WTC11 (cell line): ENCODE measurements around the gene RRP12. TPM values are rescaled to one million over a fixed set of nuclear protein-coding genes. Genes with fewer than 3 reads are reported as not detected.

ENCODE experiments used
- ATAC-seq: fragments of 200-7000 bp; cut with Tn5 transposase; 2 replicates; pipeline ENCODE4 v1.10.0; 2021; ENCODE audit warnings: mild to moderate bottlenecking, moderate library complexity
- CTCF ChIA-PET: fragments of 300-600 bp; sonication (Branson Sonifier 250); formaldehyde crosslinking; loops from one replicate; lab custom pipeline; 2021; ENCODE audit warnings: antibody characterized with exemption; lab: Charles Lee
- POLR2A ChIA-PET: fragments of 350-600 bp; sonication (Branson Sonifier 250); formaldehyde crosslinking; loops from one replicate; lab custom pipeline; 2021; ENCODE audit warnings: antibody characterized with exemption; lab: Charles Lee
- DNase-seq: peaks from one replicate; pipeline ENCODE4 v3.0.0; 2021; ENCODE audit warnings: low spot score
- H3K27ac Mint-ChIP-seq: 2 replicates; pipeline ENCODE4 v1.8.0; 2021; ENCODE audit warnings: mixed read lengths
- H3K27me3 Mint-ChIP-seq: 2 replicates; pipeline ENCODE4 v1.8.0; 2021; ENCODE audit warnings: low read depth, mild to moderate bottlenecking, moderate library complexity, mixed read lengths
- H3K36me3 Mint-ChIP-seq: 2 replicates; pipeline ENCODE4 v1.8.0; 2021; ENCODE audit warnings: mixed read lengths
- H3K4me1 Mint-ChIP-seq: 2 replicates; pipeline ENCODE4 v1.8.0; 2022; ENCODE audit warnings: mixed read lengths
- H3K4me3 Mint-ChIP-seq: 2 replicates; pipeline ENCODE4 v1.8.0; 2021; ENCODE audit warnings: mild to moderate bottlenecking, moderate library complexity, mixed read lengths
- H3K9me3 Mint-ChIP-seq: 2 replicates; pipeline ENCODE4 v1.8.0; 2021; ENCODE audit warnings: mixed read lengths
- ATF2 ChIP-seq: sonication (generic); formaldehyde crosslinking; IDR thresholded peaks from 2 replicates; pipeline ENCODE4 v1.8.1; 2022; ENCODE audit warnings: low read depth, missing genetic modification reagents, borderline replicate concordance
- CDX4 ChIP-seq: fragments of 250-450 bp; sonication (Bioruptor Pico); IDR thresholded peaks from 2 replicates; pipeline ENCODE4 v1.9.0; 2021; ENCODE audit warnings: moderate library complexity, mild to moderate bottlenecking, inconsistent platforms, borderline replicate concordance
- FOXP1 ChIP-seq: sonication (generic); formaldehyde crosslinking; IDR thresholded peaks from 2 replicates; pipeline ENCODE4 v1.8.0; 2022; ENCODE audit warnings: missing genetic modification reagents, mild to moderate bottlenecking, moderate library complexity, borderline replicate concordance
- GABPB1 ChIP-seq: sonication (generic); formaldehyde crosslinking; IDR thresholded peaks from 2 replicates; pipeline ENCODE4 v1.8.1; 2023; ENCODE audit warnings: mild to moderate bottlenecking, missing genetic modification reagents
- HMGXB4 ChIP-seq: sonication (generic); formaldehyde crosslinking; IDR thresholded peaks from 2 replicates; pipeline ENCODE4 v1.8.1; 2023; ENCODE audit warnings: mild to moderate bottlenecking, moderate library complexity, missing genetic modification reagents
- NFE2L1 ChIP-seq: sonication (generic); formaldehyde crosslinking; IDR thresholded peaks from 2 replicates; pipeline ENCODE4 v1.8.1; 2023; ENCODE audit warnings: missing genetic modification reagents
- ZNF232 ChIP-seq: sonication (generic); formaldehyde crosslinking; IDR thresholded peaks from 2 replicates; pipeline ENCODE4 v1.8.0; 2022; ENCODE audit warnings: mild to moderate bottlenecking, missing genetic modification reagents
- ZNF532 ChIP-seq: fragments of 250-450 bp; sonication (Bioruptor Pico); IDR thresholded peaks from 2 replicates; pipeline ENCODE4 v1.9.0; 2021; ENCODE audit warnings: mild to moderate bottlenecking, borderline replicate concordance
- total RNA-seq: library from RNA; stranded (reverse); gene quantifications from 3 replicates; pipeline ENCODE4 v1.2.3, GENCODE V29; 2021

The RRP12 gene
- total RNA-seq, 1 experiment from 2014 or later = 56.6 TPM

DNA sequence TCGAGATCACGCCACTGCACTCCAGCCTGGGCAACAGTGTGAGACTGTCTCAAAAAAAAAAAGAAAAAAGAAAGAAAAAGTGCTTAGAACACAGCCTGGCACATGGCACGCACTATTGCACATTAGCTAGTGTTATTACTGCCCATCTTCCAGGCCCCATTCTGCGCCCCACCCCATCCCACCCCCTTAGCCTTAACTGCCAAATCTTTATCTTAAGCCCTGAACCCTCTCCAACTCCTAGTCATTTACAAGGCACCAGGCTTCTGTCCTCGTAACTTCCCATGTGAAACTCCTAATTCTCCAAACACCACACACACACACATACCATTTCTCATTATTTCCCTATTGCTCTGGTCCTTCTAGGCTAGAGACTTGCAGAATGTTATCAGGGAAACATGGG lies 71.4 kb downstream of the RRP12 start:
- Mint-ChIP-seq H3K4me1 (peaks cover 54% of the 10 kb centered on the region), H3K27ac (peak overlapping the region; percentile 35; the same call in 1 of the 2 replicates), H3K27me3 (no peaks in the 10 kb centered on the region), H3K36me3 (peaks cover 10% of the 10 kb centered on the region), H3K9me3 (no peaks in the 10 kb centered on the region), H3K4me3 (no peak overlapping the region)
- DNase-seq (no peak), ATAC-seq (no peak)
- ChIA-PET POLR2A (interaction anchor here (5.9 kb wide), 1 partner anchor 10 kb away, joined by 46 read pairs; the partner anchor contains the start of gene FRAT1), CTCF (interaction anchor here (3.9 kb wide), 1 partner anchor 10 kb away, joined by 12 read pairs; the partner anchor contains the start of gene FRAT1)
- TF ChIP-seq ATF2 (CRISPR knock-in tag) = no peak
- TF ChIP-seq FOXP1 = no peak

DNA sequence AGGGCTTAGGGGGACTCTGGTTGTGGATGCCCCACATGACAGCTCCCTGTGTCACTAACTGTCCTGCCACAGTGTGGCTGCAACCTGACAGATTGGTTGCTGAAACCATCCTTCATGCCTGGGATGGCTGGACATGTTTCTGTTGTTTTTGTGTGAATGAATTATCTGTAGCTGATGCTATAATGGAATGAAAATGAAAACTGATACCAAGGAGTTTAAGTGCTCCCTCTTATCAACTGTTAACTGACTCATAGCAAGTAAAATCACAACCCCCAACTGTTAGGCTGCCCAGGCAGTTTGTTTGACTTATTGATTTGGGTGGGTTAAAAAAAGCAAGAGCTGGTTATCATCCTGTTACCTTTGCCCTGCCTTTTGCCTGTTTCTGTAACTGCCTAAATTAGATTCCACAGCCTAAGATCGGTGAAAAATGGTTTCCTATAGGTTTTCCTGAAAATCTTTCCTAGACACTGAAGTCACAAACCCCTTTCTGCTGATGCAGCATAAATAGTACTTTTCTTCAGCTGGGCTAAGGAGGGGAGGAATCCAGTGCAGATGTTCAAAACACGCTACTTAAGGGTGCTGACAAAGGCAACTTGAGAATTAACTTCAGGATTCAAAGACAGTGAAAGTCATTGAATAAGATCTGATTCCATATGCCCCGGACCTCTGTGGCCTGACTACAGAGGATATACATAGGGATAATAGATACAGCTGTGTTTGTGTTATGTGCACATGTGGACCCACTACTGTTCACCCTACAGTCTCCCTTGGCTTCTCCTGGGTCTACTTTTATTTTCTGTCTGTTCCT lies 72.3 kb downstream of the RRP12 start:
- no peaks in the 10 kb centered on the region for H3K9me3 Mint-ChIP-seq
- no peak for ATAC-seq
- no peaks in the 10 kb centered on the region for H3K27me3 Mint-ChIP-seq
- ChIA-PET POLR2A (interaction anchor here (0.7 to 5.9 kb wide), 2 partner anchors 9 to 10 kb away, joined by 3 to 46 read pairs; partner anchors contain the start of gene FRAT1), CTCF (interaction anchor here (3.9 kb wide), 1 partner anchor 9 kb away, joined by 12 read pairs; the partner anchor contains the start of gene FRAT1)
- H3K36me3 Mint-ChIP-seq = peaks cover 10% of the 10 kb centered on the region
- peak overlapping the region; percentile 51; the same call in 1 of the 2 replicates for H3K27ac Mint-ChIP-seq
- DNase-seq = no peak
- peaks cover 54% of the 10 kb centered on the region for H3K4me1 Mint-ChIP-seq
- TF ChIP-seq HMGXB4 (CRISPR knock-in tag) (no peak), GABPB1 (peak; percentile 70; the same call in 1 of the 2 replicates), CDX4 (CRISPR knock-in tag) (no peak), ZNF232 (CRISPR knock-in tag) (no peak), ZNF532 (CRISPR knock-in tag) (no peak)
- H3K4me3 Mint-ChIP-seq = no peak overlapping the region

GRCh38 chr10:97327348-97328294 lies 73.5 kb downstream of the RRP12 start:
- POLR2A ChIA-PET = interaction anchor here (0.5 to 0.8 kb wide), 3 partner anchors 34 to 814 kb away, joined by 3 to 8 read pairs (median 4); no protein-coding TSS in a partner anchor
- Mint-ChIP-seq H3K4me1 (peaks cover 54% of the 10 kb centered on the region), H3K36me3 (peaks cover 10% of the 10 kb centered on the region), H3K27ac (peak overlapping the region; percentile 80), H3K4me3 (no peak overlapping the region), H3K9me3 (no peaks in the 10 kb centered on the region), H3K27me3 (no peaks in the 10 kb centered on the region)
- TF ChIP-seq GABPB1 (peak; percentile 71), NFE2L1 (CRISPR knock-in tag) (no peak)
- CTCF ChIA-PET = interaction anchor here (0.8 to 1.2 kb wide), 2 partner anchors 49 to 255 kb away, joined by 3 to 8 read pairs; no protein-coding TSS in a partner anchor
- no peak for ATAC-seq
- DNase-seq = no peak
